ENCODE measurements around the gene SLC30A7. TPM values are rescaled to one million over a fixed set of nuclear protein-coding genes. Genes with fewer than 3 reads are reported as not detected.

The SLC30A7 gene
- total RNA-seq, 1 donor from 2014 or later: 35.1 TPM

DNA sequence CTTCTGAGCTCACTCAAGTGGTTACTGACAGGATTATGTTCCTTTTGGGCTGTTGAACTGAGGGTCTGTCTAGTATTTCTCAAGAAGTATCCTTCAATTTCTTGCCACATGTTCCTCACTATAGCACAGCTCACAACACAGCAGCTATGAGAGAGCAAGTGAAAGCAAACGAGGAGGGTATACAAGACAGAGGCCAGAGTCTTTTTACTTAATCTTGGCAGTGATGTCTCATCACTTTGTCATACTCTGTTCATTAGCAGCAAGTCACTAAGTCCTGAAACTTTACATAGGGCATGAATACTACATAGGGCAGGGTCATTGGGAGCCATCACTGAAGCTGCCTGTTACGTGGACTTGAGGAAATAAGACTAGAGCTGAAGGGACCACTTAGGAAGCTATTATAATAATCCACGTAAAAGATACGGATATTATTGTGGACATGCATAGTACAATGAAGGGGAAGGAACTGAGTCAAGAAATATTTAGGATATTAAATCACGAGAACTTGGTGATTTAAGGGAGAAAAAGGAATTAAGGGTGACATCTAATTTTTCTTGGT, 63.7 kb downstream of the SLC30A7 start:
- no peak for ATAC-seq

DNA sequence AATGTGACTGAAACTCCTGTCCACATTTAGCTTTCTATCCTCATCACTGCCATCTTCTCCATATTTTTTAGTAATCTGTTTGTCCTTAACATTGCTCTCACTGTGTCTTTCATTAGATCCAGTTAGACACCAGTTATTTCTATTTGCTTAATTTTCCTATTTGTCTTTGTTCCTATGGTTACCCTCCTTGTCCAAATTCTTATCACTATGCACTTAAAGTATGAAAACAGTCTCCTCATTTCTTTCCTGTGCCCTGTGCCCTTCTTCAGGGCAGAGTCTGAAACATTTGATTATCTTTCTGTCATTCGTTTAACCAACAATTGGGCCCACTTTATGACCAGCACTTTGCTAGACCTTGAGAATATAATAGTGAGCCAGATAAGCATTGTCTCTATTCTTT, 64.2 kb downstream of the SLC30A7 start:
- no peak overlapping the region for H3K27ac ChIP-seq
- no peak for ATAC-seq
- no peaks in the 10 kb centered on the region for H3K36me3 ChIP-seq
- H3K4me3 ChIP-seq: no peak overlapping the region
- TF ChIP-seq, protein P1, sequence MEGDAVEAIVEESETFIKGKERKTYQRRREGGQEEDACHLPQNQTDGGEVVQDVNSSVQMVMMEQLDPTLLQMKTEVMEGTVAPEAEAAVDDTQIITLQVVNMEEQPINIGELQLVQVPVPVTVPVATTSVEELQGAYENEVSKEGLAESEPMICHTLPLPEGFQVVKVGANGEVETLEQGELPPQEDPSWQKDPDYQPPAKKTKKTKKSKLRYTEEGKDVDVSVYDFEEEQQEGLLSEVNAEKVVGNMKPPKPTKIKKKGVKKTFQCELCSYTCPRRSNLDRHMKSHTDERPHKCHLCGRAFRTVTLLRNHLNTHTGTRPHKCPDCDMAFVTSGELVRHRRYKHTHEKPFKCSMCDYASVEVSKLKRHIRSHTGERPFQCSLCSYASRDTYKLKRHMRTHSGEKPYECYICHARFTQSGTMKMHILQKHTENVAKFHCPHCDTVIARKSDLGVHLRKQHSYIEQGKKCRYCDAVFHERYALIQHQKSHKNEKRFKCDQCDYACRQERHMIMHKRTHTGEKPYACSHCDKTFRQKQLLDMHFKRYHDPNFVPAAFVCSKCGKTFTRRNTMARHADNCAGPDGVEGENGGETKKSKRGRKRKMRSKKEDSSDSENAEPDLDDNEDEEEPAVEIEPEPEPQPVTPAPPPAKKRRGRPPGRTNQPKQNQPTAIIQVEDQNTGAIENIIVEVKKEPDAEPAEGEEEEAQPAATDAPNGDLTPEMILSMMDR (IDR thresholded peaks at IDR 0.05): no peak
- H3K9me3 ChIP-seq: no peaks in the 10 kb centered on the region
- no peak for DNase-seq
- intact Hi-C loops (cut with DNase I): no loop called here
- H3K4me1 ChIP-seq: no peaks in the 10 kb centered on the region
- H3K27me3 ChIP-seq: no peaks in the 10 kb centered on the region

More for the DNA sequence above, 63.7 kb downstream of the SLC30A7 start:
- Histone ChIP-seq H3K4me1 (no peaks in the 10 kb centered on the region), H3K4me3 (no peak overlapping the region), H3K27ac (no peak overlapping the region), H3K36me3 (no peaks in the 10 kb centered on the region), H3K27me3 (no peaks in the 10 kb centered on the region), H3K9me3 (no peaks in the 10 kb centered on the region)
- DNase-seq: no peak
- TF ChIP-seq, protein P1 (IDR thresholded peaks at IDR 0.05): no peak
- intact Hi-C loops (cut with DNase I): no loop called here

DNA sequence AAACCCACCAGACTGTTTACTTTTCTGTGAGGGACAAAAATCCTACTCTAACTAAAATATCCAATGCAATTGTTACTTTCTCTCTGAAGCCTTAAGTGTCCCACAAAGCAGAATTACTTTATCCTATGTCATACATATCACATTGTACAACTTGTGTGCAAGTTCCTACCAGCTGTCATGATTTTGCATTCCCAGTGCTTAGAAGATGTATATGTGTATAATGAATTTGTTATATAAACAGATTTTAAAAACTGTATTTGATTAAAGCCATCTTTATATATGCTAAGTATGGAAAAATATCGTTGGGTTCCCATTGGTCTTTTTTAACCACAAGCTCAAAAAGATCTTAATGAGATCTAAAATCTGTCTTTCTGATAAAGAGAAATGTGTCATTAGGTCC, 72.7 kb downstream of the SLC30A7 start:
- no peak for ATAC-seq
- Histone ChIP-seq H3K4me1 (no peaks in the 10 kb centered on the region), H3K36me3 (peaks cover 21% of the 10 kb centered on the region), H3K4me3 (no peak overlapping the region), H3K27me3 (no peaks in the 10 kb centered on the region), H3K27ac (no peak overlapping the region), H3K9me3 (no peaks in the 10 kb centered on the region)
- intact Hi-C loops (cut with DNase I): no loop called here
- TF ChIP-seq, protein P1 (IDR thresholded peaks at IDR 0.05): no peak
- DNase-seq: no peak

DNA sequence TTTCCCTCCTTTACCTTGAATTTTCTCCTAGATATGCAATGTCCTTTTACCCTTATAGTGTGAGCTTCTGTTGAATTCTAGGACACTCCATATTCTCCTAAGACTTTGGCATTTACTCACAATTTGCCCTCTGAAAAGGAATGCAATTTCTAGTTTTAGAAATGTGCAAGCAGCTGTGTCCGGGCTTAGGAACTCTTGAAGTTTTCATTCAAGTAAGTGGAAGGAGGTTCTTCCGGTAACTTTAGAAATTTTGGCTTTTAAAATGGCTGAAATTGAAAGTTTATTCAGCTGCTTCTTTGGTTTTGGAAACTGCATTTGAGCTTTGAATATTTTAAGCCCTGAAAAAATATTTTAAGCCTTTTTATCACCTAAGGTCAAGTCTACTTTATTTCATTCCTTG, 73.4 kb downstream of the SLC30A7 start:
- Histone ChIP-seq H3K27ac (no peak overlapping the region), H3K4me1 (no peaks in the 10 kb centered on the region), H3K9me3 (no peaks in the 10 kb centered on the region), H3K4me3 (no peak overlapping the region), H3K36me3 (peaks cover 22% of the 10 kb centered on the region), H3K27me3 (no peaks in the 10 kb centered on the region)
- ATAC-seq: no peak
- TF ChIP-seq, protein P1 (IDR thresholded peaks at IDR 0.05): no peak
- intact Hi-C loops (cut with DNase I): no loop called here
- DNase-seq: no peak

DNA sequence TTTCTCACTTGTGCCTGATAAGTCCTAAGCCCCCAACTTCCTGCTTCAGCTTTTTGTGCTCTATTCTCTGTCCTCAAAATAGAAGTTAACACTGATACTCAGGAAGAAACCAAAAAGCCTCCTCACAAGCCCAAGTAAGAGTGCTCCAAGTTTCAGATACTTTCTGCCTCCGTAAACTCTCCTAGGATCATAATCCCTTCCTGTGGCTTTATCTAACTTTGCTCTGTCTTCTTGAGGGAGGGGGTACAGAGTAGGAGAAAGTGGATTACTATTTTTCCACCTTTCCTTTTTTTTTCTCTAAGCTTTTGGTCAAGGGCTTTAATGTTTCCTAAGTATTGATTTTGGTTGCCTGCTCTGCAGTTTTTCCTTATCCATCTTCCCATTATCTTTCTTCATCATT, 75.1 kb downstream of the SLC30A7 start:
- H3K27ac ChIP-seq: no peak overlapping the region
- H3K9me3 ChIP-seq: no peaks in the 10 kb centered on the region
- no peaks in the 10 kb centered on the region for H3K27me3 ChIP-seq
- peaks cover 26% of the 10 kb centered on the region for H3K36me3 ChIP-seq
- no peak overlapping the region for H3K4me3 ChIP-seq
- H3K4me1 ChIP-seq: peaks cover 2% of the 10 kb centered on the region
- no peak for ATAC-seq
- DNase-seq: no peak
- TF ChIP-seq, protein P1 (IDR thresholded peaks at IDR 0.05): no peak
- intact Hi-C loops (cut with DNase I): no loop called here

DNA sequence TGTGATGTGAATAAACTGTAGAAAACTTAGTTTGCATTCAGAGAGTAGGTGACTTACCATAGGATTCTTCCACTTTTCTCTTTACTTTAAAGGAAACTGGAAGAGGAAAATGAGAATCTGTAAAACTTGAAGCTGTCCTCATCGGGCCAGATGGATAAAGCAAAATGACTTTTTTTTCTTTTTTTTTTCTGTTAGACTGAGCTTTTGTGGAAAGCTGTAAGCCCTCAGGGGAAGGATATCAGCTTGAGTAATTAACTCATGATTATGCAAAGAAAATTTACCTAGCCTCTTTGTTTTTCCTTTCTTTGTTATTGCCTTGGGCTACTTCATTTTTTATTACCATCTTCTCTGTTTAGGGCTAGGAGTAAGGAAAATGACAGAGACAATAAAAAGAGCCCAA, 76.3 kb downstream of the SLC30A7 start:
- H3K27ac ChIP-seq: no peak overlapping the region
- TF ChIP-seq, protein P1 (IDR thresholded peaks at IDR 0.05): no peak
- no peaks in the 10 kb centered on the region for H3K27me3 ChIP-seq
- DNase-seq (no peak), ATAC-seq (no peak)
- H3K36me3 ChIP-seq: peaks cover 15% of the 10 kb centered on the region
- H3K9me3 ChIP-seq: no peaks in the 10 kb centered on the region
- no peak overlapping the region for H3K4me3 ChIP-seq
- peaks cover 8% of the 10 kb centered on the region for H3K4me1 ChIP-seq
- intact Hi-C loops (cut with DNase I): no loop called here

All from upper lobe of right lung (tissue), 1 donor.